ENCODE measurements around the gene CAMK1D. TPM values are rescaled to one million over a fixed set of nuclear protein-coding genes. Genes with fewer than 3 reads are reported as not detected.

The CAMK1D gene
- total and polyA plus RNA-seq, 2 of the 8 experiments (the other 6 are each of a cell fraction or from before 2014, with no cell fraction given) = 3.5 to 10.6 TPM

DNA sequence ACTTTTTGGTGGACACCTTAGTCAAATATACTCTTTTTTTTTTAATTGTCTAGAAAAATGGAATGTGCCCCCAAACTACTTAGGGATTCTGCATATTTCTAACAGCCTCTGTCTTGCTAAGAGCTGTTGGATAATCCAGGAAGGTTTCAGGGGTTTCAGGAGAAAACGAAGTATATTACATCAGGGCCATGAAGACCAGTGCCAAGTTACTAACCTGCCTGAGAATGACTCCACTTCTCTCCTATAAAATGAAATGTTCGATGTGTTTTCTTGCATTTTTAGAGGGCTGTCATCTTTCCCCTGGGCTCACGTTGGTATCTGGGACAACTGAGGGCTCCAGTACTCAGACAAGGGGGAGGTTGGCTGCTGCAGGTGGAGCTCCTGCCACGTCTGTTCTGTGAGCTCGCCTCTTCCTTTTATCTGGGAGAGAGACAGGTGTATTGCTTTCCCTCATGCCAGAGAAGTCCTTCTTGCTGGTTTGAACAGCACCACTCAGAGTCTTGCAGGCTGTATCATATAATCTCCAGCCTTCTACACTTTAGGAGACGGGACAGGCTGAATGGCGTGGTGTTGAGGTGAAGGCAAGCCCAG, 71.3 kb downstream of the CAMK1D start:
- 85% methylated on average over 7 of the region's 7 CpGs; no CpG with 5 or more reads in 1 of the 2 experiments for WGBS, 2 experiments (ENCODE audit: extremely low coverage in 1 of 2, insufficient coverage in 1 of 2, insufficient read length in 1 of 2, insufficient replicate concordance in 2 of 2, low coverage in 1 of 2, low lambda C conversion rate in 2 of 2, missing lambda C conversion rate in 1 of 2)
- no peaks in the 10 kb centered on the region for H3K9me3 ChIP-seq (ENCODE audit: insufficient read depth in 2 of 2, low read depth in 1 of 2, low read length in 1 of 2)
- H4K8ac ChIP-seq (ENCODE audit: extremely low read depth, insufficient read depth, low read length) = no peak overlapping the region
- no peaks in the 10 kb centered on the region for H4K20me1 ChIP-seq (replicated peaks in 1 of 2; ENCODE audit: control insufficient read depth in 1 of 2, insufficient read depth in 2 of 2, low read length in 2 of 2)
- H3K27me3 ChIP-seq (replicated peaks in 1 of 4; ENCODE audit: control insufficient read depth in 3 of 4, extremely low read depth in 1 of 4, insufficient read depth in 3 of 4, low read length in 3 of 4) = no peaks in the 10 kb centered on the region
- H3K4me3 ChIP-seq (ENCODE audit: extremely low read depth in 1 of 4, insufficient read depth in 2 of 4, low read depth in 3 of 4, low read length in 4 of 4) = no peak overlapping the region
- ChIA-PET POLR2A (ENCODE audit: partially characterized antibody) (no interaction called here), CTCF (ENCODE audit: partially characterized antibody) (interaction anchor here (1.1 to 1.5 kb wide), 3 partner anchors 20 to 158 kb away, joined by 3 to 4 read pairs (median 3); no protein-coding TSS in a partner anchor)
- H3K27ac ChIP-seq (ENCODE audit: low read depth, low read length) = no peak overlapping the region; the same call in 1 of the 2 replicates
- H4K5ac ChIP-seq (ENCODE audit: insufficient read length, low read depth, low read length) = no peak overlapping the region
- no peak overlapping the region for H2BK15ac ChIP-seq (ENCODE audit: low read length)
- H3K23ac ChIP-seq (ENCODE audit: insufficient read length) = no peak overlapping the region
- no peaks in the 10 kb centered on the region; the same call in 1 of the 2 replicates for H3K79me1 ChIP-seq (ENCODE audit: low read depth, low read length)
- TF ChIP-seq SAP30 (IDR thresholded peaks at IDR 0.05; ENCODE audit: insufficient read depth, insufficient replicate concordance, low read length) (no peak), SIRT6 (IDR thresholded peaks at IDR 0.05; ENCODE audit: low read length) (no peak), SRF (IDR thresholded peaks at IDR 0.05; ENCODE audit: low read depth, low read length) (no peak)
- TF ChIP-seq, protein P1, sequence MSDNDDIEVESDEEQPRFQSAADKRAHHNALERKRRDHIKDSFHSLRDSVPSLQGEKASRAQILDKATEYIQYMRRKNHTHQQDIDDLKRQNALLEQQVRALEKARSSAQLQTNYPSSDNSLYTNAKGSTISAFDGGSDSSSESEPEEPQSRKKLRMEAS (IDR thresholded peaks at IDR 0.05) = no peak
- H4K91ac ChIP-seq (replicated peaks; ENCODE audit: insufficient read length, low read length) = no peak overlapping the region
- H3K4me1 ChIP-seq (replicated peaks in 1 of 4; ENCODE audit: control insufficient read depth in 3 of 4, insufficient read depth in 4 of 4, low read length in 3 of 4) = no peaks in the 10 kb centered on the region
- no peak overlapping the region for H2AK5ac ChIP-seq (ENCODE audit: low read depth, low read length)
- no peak overlapping the region for H3K56ac ChIP-seq (replicated peaks; ENCODE audit: insufficient read length, low read depth, low read length)
- H3K9ac ChIP-seq (replicated peaks in 1 of 4; ENCODE audit: extremely low read depth in 1 of 4, low read depth in 3 of 4, low read length in 3 of 4) = no peak overlapping the region
- H3K36me3 ChIP-seq (ENCODE audit: control insufficient read depth in 2 of 4, insufficient read depth in 4 of 4, low read length in 3 of 4) = no peaks in the 10 kb centered on the region
- FAIRE-seq (no peak), DNase-seq (ENCODE audit: low read depth in 1 of 2, low spot score in 2 of 2) (no peak)
- no peak overlapping the region for H2BK5ac ChIP-seq (ENCODE audit: low read depth, low read length)
- H2BK120ac ChIP-seq (replicated peaks; ENCODE audit: low read depth, low read length) = no peak overlapping the region
- H3K18ac ChIP-seq (ENCODE audit: extremely low read depth, low read length) = no peak overlapping the region
- no peak overlapping the region for H2AFZ ChIP-seq (ENCODE audit: low read length)
- H3K14ac ChIP-seq (ENCODE audit: insufficient read length) = no peak overlapping the region
- H3K79me2 ChIP-seq (ENCODE audit: control insufficient read depth in 1 of 2, insufficient read depth in 2 of 2, low read length in 2 of 2) = no peaks in the 10 kb centered on the region
- no peak overlapping the region for H2BK12ac ChIP-seq (ENCODE audit: low read depth, low read length)
- H3K4me2 ChIP-seq (ENCODE audit: insufficient read depth in 1 of 2, low read depth in 2 of 2, low read length in 2 of 2) = no peak overlapping the region
- no peaks in the 10 kb centered on the region for H3K23me2 ChIP-seq (ENCODE audit: low read depth, low read length)
- no peak overlapping the region for H2BK20ac ChIP-seq (ENCODE audit: low read length)
- H3K4ac ChIP-seq (replicated peaks; ENCODE audit: insufficient read length, low read depth, low read length) = no peak overlapping the region

Measured in H1 (cell line).